Memory B cell (primary cell): Measurements from ENCODE around the gene CERS1.

ENCODE experiments used
- ATAC-seq: fragments of 150-1000 bp; cut with Tn5 transposase; 2 replicates; pipeline ENCODE4 v1.10.0; 2021; ENCODE audit warnings: low read depth, mild to moderate bottlenecking, moderate library complexity
- DNase-seq, 2 donors: peaks; one replicate each; pipeline ENCODE4 v3.0.0; 2022; ENCODE audit warnings: low spot score in 2 of 2
- H3K27ac Mint-ChIP-seq: one replicate; pipeline ENCODE4 v1.8.0; 2022; ENCODE audit warnings: mild to moderate bottlenecking, moderate library complexity, mixed read lengths
- H3K27me3 Mint-ChIP-seq: one replicate; pipeline ENCODE4 v1.8.0; 2022; ENCODE audit warnings: mixed read lengths
- H3K36me3 Mint-ChIP-seq: one replicate; pipeline ENCODE4 v1.8.0; 2022; ENCODE audit warnings: mild to moderate bottlenecking, mixed read lengths
- H3K4me1 Mint-ChIP-seq: one replicate; pipeline ENCODE4 v1.8.0; 2022; ENCODE audit warnings: mixed read lengths
- H3K4me3 Mint-ChIP-seq: one replicate; pipeline ENCODE4 v1.8.0; 2022; ENCODE audit warnings: mild to moderate bottlenecking, moderate library complexity, mixed read lengths
- H3K9me3 Mint-ChIP-seq: one replicate; pipeline ENCODE4 v1.8.0; 2022; ENCODE audit warnings: mixed read lengths

Gene CERS1

GRCh38 chr19:18898081-18898606, 2.2 kb upstream of the CERS1 start:
- peaks cover 8% of the 10 kb centered on the region for H3K4me1 Mint-ChIP-seq
- H3K27ac Mint-ChIP-seq, result no peak overlapping the region
- H3K36me3 Mint-ChIP-seq, result peaks cover 11% of the 10 kb centered on the region

GRCh38 chr19:18897094-18898029, 1.4 kb upstream of the CERS1 start:
- no peak for ATAC-seq
- peak overlapping the region; percentile 38 for H3K4me3 Mint-ChIP-seq
- H3K36me3 Mint-ChIP-seq, result peaks cover 8% of the 10 kb centered on the region
- peaks cover 19% of the 10 kb centered on the region for H3K27me3 Mint-ChIP-seq
- no peak overlapping the region for H3K27ac Mint-ChIP-seq
- peaks cover 10% of the 10 kb centered on the region for H3K4me1 Mint-ChIP-seq
- DNase-seq, result no peak
- H3K9me3 Mint-ChIP-seq, result no peaks in the 10 kb centered on the region

More at GRCh38 chr19:18898081-18898606, 2.2 kb upstream of the CERS1 start:
- Mint-ChIP-seq H3K9me3 (no peaks in the 10 kb centered on the region), H3K4me3 (no peak overlapping the region), H3K27me3 (peaks cover 17% of the 10 kb centered on the region)
- no peak for DNase-seq
- no peak for ATAC-seq

- ATAC-seq, result no peak
- H3K4me3 Mint-ChIP-seq, result peak overlapping the region; percentile 85
- H3K4me1 Mint-ChIP-seq, result peaks cover 10% of the 10 kb centered on the region
- DNase-seq, result no peak
- peaks cover 8% of the 10 kb centered on the region for H3K36me3 Mint-ChIP-seq
- no peak overlapping the region for H3K27ac Mint-ChIP-seq
- no peaks in the 10 kb centered on the region for H3K9me3 Mint-ChIP-seq
- peaks cover 19% of the 10 kb centered on the region for H3K27me3 Mint-ChIP-seq
These were observed 473 bp upstream of the CERS1 start for GRCh38 chr19:18896421-18896841.

- ATAC-seq, result peak; percentile 39
- peaks cover 10% of the 10 kb centered on the region for H3K4me1 Mint-ChIP-seq
- H3K4me3 Mint-ChIP-seq, result peak overlapping the region; percentile 46
- no peak for DNase-seq
- H3K27me3 Mint-ChIP-seq, result peaks cover 19% of the 10 kb centered on the region
- H3K9me3 Mint-ChIP-seq, result no peaks in the 10 kb centered on the region
- peaks cover 8% of the 10 kb centered on the region for H3K36me3 Mint-ChIP-seq
- no peak overlapping the region for H3K27ac Mint-ChIP-seq
These were observed 727 bp downstream of the CERS1 start for GRCh38 chr19:18895038-18895823.

GRCh38 chr19:18894254-18895037, 1.5 kb downstream of the CERS1 start:
- H3K36me3 Mint-ChIP-seq, result peaks cover 2% of the 10 kb centered on the region
- no peak overlapping the region for H3K27ac Mint-ChIP-seq
- H3K4me1 Mint-ChIP-seq, result peaks cover 10% of the 10 kb centered on the region
- DNase-seq (no peak), ATAC-seq (no peak)
- peaks cover 23% of the 10 kb centered on the region for H3K27me3 Mint-ChIP-seq
- H3K4me3 Mint-ChIP-seq, result peak overlapping the region; percentile 27
- H3K9me3 Mint-ChIP-seq, result no peaks in the 10 kb centered on the region

- no peaks in the 10 kb centered on the region for H3K36me3 Mint-ChIP-seq
- peaks cover 10% of the 10 kb centered on the region for H3K4me1 Mint-ChIP-seq
- no peaks in the 10 kb centered on the region for H3K9me3 Mint-ChIP-seq
- peaks cover 23% of the 10 kb centered on the region for H3K27me3 Mint-ChIP-seq
- no peak overlapping the region for H3K27ac Mint-ChIP-seq
- H3K4me3 Mint-ChIP-seq, result peak overlapping the region; percentile 50
- DNase-seq, result no peak
- no peak for ATAC-seq
These were observed 2.2 kb downstream of the CERS1 start for GRCh38 chr19:18893587-18894253.

- ATAC-seq, result no peak
- Mint-ChIP-seq H3K27me3 (peaks cover 19% of the 10 kb centered on the region), H3K4me1 (peaks cover 2% of the 10 kb centered on the region), H3K9me3 (no peaks in the 10 kb centered on the region), H3K27ac (no peak overlapping the region), H3K4me3 (no peak overlapping the region), H3K36me3 (no peaks in the 10 kb centered on the region)
- no peak for DNase-seq
These were observed 5.8 kb downstream of the CERS1 start for GRCh38 chr19:18889949-18890745.

- no peak for ATAC-seq
- no peaks in the 10 kb centered on the region for H3K9me3 Mint-ChIP-seq
- DNase-seq, result no peak
- H3K4me3 Mint-ChIP-seq, result no peak overlapping the region
- H3K27ac Mint-ChIP-seq, result no peak overlapping the region
- H3K4me1 Mint-ChIP-seq, result no peaks in the 10 kb centered on the region
- peaks cover 9% of the 10 kb centered on the region for H3K27me3 Mint-ChIP-seq
- H3K36me3 Mint-ChIP-seq, result no peaks in the 10 kb centered on the region
These were observed 9.0 kb downstream of the CERS1 start for GRCh38 chr19:18886972-18887371.

GRCh38 chr19:18883526-18884304, 12.2 kb downstream of the CERS1 start:
- Mint-ChIP-seq H3K9me3 (no peaks in the 10 kb centered on the region), H3K27ac (no peak overlapping the region), H3K27me3 (peaks cover 4% of the 10 kb centered on the region), H3K4me1 (no peaks in the 10 kb centered on the region), H3K4me3 (no peak overlapping the region), H3K36me3 (no peaks in the 10 kb centered on the region)
- DNase-seq (no peak), ATAC-seq (no peak)

- Mint-ChIP-seq H3K27ac (no peak overlapping the region), H3K4me3 (no peak overlapping the region), H3K27me3 (no peaks in the 10 kb centered on the region), H3K36me3 (no peaks in the 10 kb centered on the region), H3K9me3 (no peaks in the 10 kb centered on the region), H3K4me1 (no peaks in the 10 kb centered on the region)
- no peak for DNase-seq
- ATAC-seq, result no peak
These were observed 14.5 kb downstream of the CERS1 start for GRCh38 chr19:18881491-18881890.

- DNase-seq, result no peak
- ATAC-seq, result peak; percentile 75
- H3K27ac Mint-ChIP-seq, result no peak overlapping the region
These were observed 16.2 kb downstream of the CERS1 start for GRCh38 chr19:18879579-18880373.

More at GRCh38 chr19:18879579-18880373, 16.2 kb downstream of the CERS1 start:
- H3K4me1 Mint-ChIP-seq, result no peaks in the 10 kb centered on the region
- H3K9me3 Mint-ChIP-seq, result no peaks in the 10 kb centered on the region
- no peaks in the 10 kb centered on the region for H3K36me3 Mint-ChIP-seq
- no peaks in the 10 kb centered on the region for H3K27me3 Mint-ChIP-seq
- H3K4me3 Mint-ChIP-seq, result no peak overlapping the region
